Breast epithelium (tissue), 4 donors: ENCODE data around the gene NDUFS6. TPM values are rescaled to one million over a fixed set of nuclear protein-coding genes. Genes with fewer than 3 reads are reported as not detected.

Source experiments
- DNase-seq, 2 donors: peaks; one replicate each; pipeline ENCODE4 v3.0.0-alpha.2; 2019; ENCODE audit warnings: low spot score in 2 of 2
- H3K27ac ChIP-seq, 2 donors: fragments of 200-600 bp; sonication (generic) in 1 of 2; one replicate each; pipeline ENCODE4 v1.5.1; 2016 to 2019; ENCODE audit warnings: mild to moderate bottlenecking in 1 of 2
- H3K27me3 ChIP-seq, 2 donors: fragments of 200-600 bp; sonication (generic) in 1 of 2; one replicate each; pipeline versions ENCODE4 v1.5.1 to v1.6.0; 2017 to 2019; ENCODE audit warnings: control low read depth in 1 of 2, mild to moderate bottlenecking in 1 of 2
- H3K36me3 ChIP-seq: fragments of 200-600 bp; one replicate; pipeline ENCODE4 v1.5.1; 2019
- H3K4me1 ChIP-seq, 2 donors: fragments of 200-600 bp; sonication (generic); one replicate each; pipeline ENCODE4 v1.5.1; 2016 to 2019; ENCODE audit warnings: control low read depth in 1 of 2
- H3K4me3 ChIP-seq, 3 donors: fragments of 200-600 bp; sonication (generic); 1 replicate in 2 of 3; 2 replicates in 1 of 3; pipeline ENCODE4 v1.5.1; 2016 to 2019; ENCODE audit warnings: mild to moderate bottlenecking in 3 of 3, moderate library complexity in 2 of 3
- H3K9me3 ChIP-seq, 2 donors: fragments of 200-600 bp; sonication (generic) in 1 of 2; one replicate each; pipeline ENCODE4 v1.5.1; 2016 to 2019; ENCODE audit warnings: control low read depth in 1 of 2
- CTCF ChIP-seq, 3 donors: fragments of 450-650 bp; IDR thresholded peaks; one replicate each; pipeline ENCODE4 v1.5.1; 2016 to 2017; ENCODE audit warnings: antibody characterized with exemption in 3 of 3, mild to moderate bottlenecking in 3 of 3, moderate library complexity in 3 of 3
- POLR2A ChIP-seq: fragments of 450-650 bp; IDR thresholded peaks from one replicate; pipeline ENCODE4 v1.6.1; 2016; ENCODE audit warnings: antibody characterized with exemption, mild to moderate bottlenecking, moderate library complexity
- POLR2AphosphoS5 ChIP-seq, 3 donors: sonication (generic); formaldehyde crosslinking; IDR thresholded peaks; one replicate each; pipeline ENCODE4 v1.6.1; 2017; ENCODE audit warnings: antibody characterized with exemption in 3 of 3
- intact Hi-C: fragments of 100-400 bp; cut with DNase I; formaldehyde crosslinking; loops from one replicate; pipeline ENCODE4 v1.15.1; 2023; ENCODE audit warnings: low total_unique reads
- total RNA-seq, 3 donors: library from RNA; depleted of rRNA; stranded (reverse); fragments of >200 nt; gene quantifications; one replicate each; pipeline ENCODE4 v1.1.0, GENCODE V29; 2016

Gene NDUFS6
- total RNA-seq, 3 donors from 2014 or later, result 37.9 to 68.8 (median 48.0) TPM

DNA sequence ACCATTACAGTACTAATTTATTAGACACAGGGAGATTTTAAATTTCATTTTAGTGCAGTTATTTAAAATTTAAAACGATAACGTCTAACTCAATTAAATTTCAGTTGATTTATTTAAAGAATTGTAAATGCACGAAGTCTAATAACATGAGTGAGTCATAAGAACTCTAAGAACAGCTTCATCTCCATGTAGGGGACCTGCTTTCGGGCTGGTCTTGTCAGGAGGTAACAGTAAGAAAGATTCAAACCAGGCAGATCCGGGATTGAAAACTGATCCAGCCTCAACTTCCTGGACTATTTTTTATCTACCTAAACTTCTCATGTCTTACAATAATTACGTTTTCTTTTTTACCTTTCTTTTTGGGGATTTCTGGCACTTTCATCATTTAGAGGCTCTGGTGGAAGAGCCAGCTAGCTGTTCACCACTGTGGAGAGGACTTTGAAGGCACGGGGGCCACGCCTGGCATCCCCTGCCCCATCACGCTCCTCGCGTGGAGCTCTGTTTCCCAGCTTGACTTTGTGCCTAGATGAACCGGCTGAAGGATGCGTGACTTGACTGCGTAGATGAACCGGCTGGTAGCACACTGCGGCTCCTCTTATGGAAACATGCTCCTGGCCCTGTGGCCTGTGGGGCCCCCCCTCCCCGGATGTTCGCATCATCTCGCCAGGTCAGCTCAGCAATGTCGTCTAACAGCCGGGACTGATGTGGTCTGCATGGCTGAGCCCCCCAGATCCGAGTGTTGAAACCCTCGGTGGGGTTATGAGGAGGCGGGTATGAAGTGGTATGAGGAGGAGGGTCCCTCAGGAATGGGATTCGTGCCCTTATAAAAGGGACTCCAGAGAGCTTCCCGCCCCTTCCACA lies 26.0 kb downstream of the NDUFS6 start:
- no peak for TF ChIP-seq CTCF (IDR thresholded peaks at IDR 0.05)
- TF ChIP-seq POLR2AphosphoS5 (IDR thresholded peaks at IDR 0.05), result no peak
- no peak for TF ChIP-seq POLR2A
- Histone ChIP-seq H3K27ac (no peak overlapping the region), H3K9me3 (peaks cover 0 to 3% of the 10 kb centered on the region in 2 donors), H3K27me3 (no peaks in the 10 kb centered on the region), H3K4me3 (no peak overlapping the region), H3K36me3 (no peaks in the 10 kb centered on the region), H3K4me1 (no peaks in the 10 kb centered on the region)
- DNase-seq, result no peak
- intact Hi-C loops, result no loop called here

GRCh38 chr5:1827886-1828397 lies 26.7 kb downstream of the NDUFS6 start:
- DNase-seq, result no peak
- Histone ChIP-seq H3K4me3 (no peak overlapping the region), H3K9me3 (peaks cover 0 to 3% of the 10 kb centered on the region in 2 donors), H3K4me1 (no peaks in the 10 kb centered on the region), H3K27ac (no peak overlapping the region), H3K36me3 (no peaks in the 10 kb centered on the region), H3K27me3 (no peaks in the 10 kb centered on the region)
- TF ChIP-seq CTCF (IDR thresholded peaks at IDR 0.05), result no peak
- no peak for TF ChIP-seq POLR2AphosphoS5 (IDR thresholded peaks at IDR 0.05)
- TF ChIP-seq POLR2A, result no peak
- intact Hi-C loops, result loop anchor here (2.0 kb wide), 1 partner anchor 91 kb away; no protein-coding TSS in a partner anchor

DNA sequence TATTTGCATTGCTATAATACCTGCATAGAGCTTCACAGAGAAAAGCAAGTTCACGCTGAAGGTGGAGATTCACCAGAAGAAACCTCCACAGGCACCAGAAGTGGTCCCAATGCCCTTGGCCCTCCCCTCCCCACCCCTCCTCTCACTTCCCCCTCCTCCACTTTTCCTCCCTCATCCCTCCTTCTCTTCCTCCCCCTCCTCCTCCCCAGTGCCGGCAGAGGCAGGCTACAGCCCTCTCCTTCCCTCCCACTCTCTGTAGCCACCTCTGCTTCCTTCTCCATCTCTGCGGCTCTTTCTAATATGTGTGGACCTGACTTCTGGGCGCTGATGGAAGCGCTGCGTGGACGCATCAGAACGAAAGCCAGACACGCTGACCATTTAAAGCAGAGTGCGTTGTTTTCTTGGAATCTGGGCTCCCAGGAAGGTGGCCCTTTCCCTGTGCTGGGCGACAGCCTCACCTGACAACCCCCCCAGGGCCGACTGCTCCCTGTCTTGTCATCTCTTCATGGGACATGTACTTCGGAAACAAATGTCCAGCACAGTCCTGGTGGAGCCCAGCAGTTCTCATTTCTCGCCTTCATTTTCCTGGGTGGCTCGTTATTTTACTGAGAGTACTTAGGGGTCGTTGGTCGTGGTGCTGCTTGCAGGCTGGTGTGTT lies 29.5 kb downstream of the NDUFS6 start:
- Histone ChIP-seq H3K36me3 (no peaks in the 10 kb centered on the region), H3K9me3 (peaks cover 0 to 3% of the 10 kb centered on the region in 2 donors), H3K27ac (no peak overlapping the region), H3K27me3 (no peaks in the 10 kb centered on the region), H3K4me3 (no peak overlapping the region), H3K4me1 (no peaks in the 10 kb centered on the region)
- no peak for DNase-seq
- intact Hi-C loops, result no loop called here
- TF ChIP-seq POLR2A (no peak), POLR2AphosphoS5 (IDR thresholded peaks at IDR 0.05) (no peak), CTCF (IDR thresholded peaks at IDR 0.05) (no peak)

DNA sequence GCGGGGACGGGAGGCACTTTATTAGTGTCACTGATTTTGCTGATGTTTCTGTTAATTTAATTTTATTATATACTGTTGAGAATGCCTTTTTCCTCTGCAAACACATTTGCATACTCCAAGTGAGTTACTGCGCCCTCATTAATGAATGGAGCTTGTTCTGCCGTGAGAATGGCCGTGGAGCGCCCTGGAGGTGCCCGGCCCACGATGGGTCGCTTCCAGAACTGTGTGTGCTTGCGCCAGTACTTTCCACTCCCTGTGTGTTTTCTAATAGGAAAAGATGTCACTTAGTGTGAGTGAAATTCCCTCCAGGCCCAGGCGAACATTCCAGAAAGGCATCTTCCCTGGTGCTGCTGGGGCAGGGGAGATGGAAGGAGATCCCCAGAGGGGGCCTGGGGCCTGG lies 30.1 kb downstream of the NDUFS6 start:
- Histone ChIP-seq H3K27ac (no peak overlapping the region), H3K4me1 (no peaks in the 10 kb centered on the region), H3K9me3 (peaks cover 0 to 3% of the 10 kb centered on the region in 2 donors), H3K4me3 (no peak overlapping the region), H3K27me3 (no peaks in the 10 kb centered on the region), H3K36me3 (no peaks in the 10 kb centered on the region)
- intact Hi-C loops, result no loop called here
- TF ChIP-seq CTCF (IDR thresholded peaks at IDR 0.05) (no peak), POLR2AphosphoS5 (IDR thresholded peaks at IDR 0.05) (no peak), POLR2A (no peak)
- DNase-seq, result no peak
